Natural killer cell treated with Interleukin-12 subunit alpha and Interleukin-12 subunit beta and Interleukin-15 and Interleukin-18, amount 100 ng/mL, for 72 hours (primary cell): ENCODE measurements around the gene ATG7. TPM values are rescaled to one million over a fixed set of nuclear protein-coding genes. Genes with fewer than 3 reads are reported as not detected.
"Not testable (repeated sequence)": the region's sequence is repeated elsewhere in the genome, so short reads cannot be mapped to it uniquely, and the experiment has no call there.

Experiments
- ATAC-seq, 2 donors: fragments of 150-1000 bp; cut with Tn5 transposase in 1 of 2; sonication (Bioruptor Pico), chemical (Tn5 transposase) in 1 of 2; 2 replicates each; pipeline ENCODE4 v1.10.0; 2021
- DNase-seq: peaks from one replicate; pipeline ENCODE4 v3.0.0; 2022; ENCODE audit warnings: low spot score
- H3K27ac Mint-ChIP-seq, 2 donors: 1 replicate in 1 of 2; 2 replicates in 1 of 2; pipeline ENCODE4 v1.8.0; 2022; ENCODE audit warnings: mixed read lengths in 2 of 2, mild to moderate bottlenecking in 1 of 2, moderate library complexity in 1 of 2
- H3K27me3 Mint-ChIP-seq, 2 donors: 1 replicate in 1 of 2; 2 replicates in 1 of 2; pipeline ENCODE4 v1.8.0; 2022; ENCODE audit warnings: mixed read lengths in 2 of 2
- H3K36me3 Mint-ChIP-seq: one replicate; pipeline ENCODE4 v1.8.0; 2022; ENCODE audit warnings: mixed read lengths
- H3K4me1 Mint-ChIP-seq, 2 donors: 1 replicate in 1 of 2; 2 replicates in 1 of 2; pipeline ENCODE4 v1.8.0; 2022; ENCODE audit warnings: low read depth in 2 of 2, mixed read lengths in 2 of 2, mild to moderate bottlenecking in 1 of 2
- H3K4me3 Mint-ChIP-seq: one replicate; pipeline ENCODE4 v1.8.0; 2022; ENCODE audit warnings: mixed read lengths
- H3K9me3 Mint-ChIP-seq: 2 replicates; pipeline ENCODE4 v1.8.0; 2022; ENCODE audit warnings: mixed read lengths
- total RNA-seq, 2 donors: library from RNA; stranded (reverse); gene quantifications; one replicate each; pipeline ENCODE4 v1.2.3, GENCODE V29; 2022

The ATG7 gene
- total RNA-seq, 2 donors from 2014 or later: 45.0 to 79.9 TPM

DNA sequence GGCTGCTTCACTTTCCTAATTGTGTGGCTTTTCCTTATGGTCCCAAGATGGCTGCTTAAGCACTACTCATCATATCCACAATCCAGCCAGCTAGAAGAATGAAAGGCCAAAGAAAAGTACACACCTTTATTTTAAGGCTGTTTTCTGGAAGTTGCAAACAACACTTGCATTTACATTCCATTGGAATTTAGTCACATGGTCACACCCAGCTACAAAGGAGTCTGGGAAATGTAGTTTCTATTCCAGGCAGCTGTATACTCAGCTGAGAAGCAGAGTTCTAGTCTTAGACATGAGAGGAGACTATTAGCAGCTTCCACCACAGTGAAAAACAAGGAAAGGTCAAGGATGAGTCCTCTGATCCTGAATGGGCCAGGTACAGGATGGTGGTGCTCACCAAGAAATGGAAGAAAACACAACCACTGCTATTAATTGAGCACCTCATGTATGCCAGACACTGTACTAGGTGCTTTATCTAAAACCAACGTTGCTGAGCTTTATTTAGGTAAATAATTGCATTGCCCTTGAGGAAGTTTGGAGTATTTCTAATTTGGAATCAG is 28.0 kb upstream of the ATG7 start:
- ATAC-seq: no peak
- H3K36me3 Mint-ChIP-seq: peaks cover 3% of the 10 kb centered on the region
- H3K4me1 Mint-ChIP-seq: peaks cover 3 to 8% of the 10 kb centered on the region in 2 donors

DNA sequence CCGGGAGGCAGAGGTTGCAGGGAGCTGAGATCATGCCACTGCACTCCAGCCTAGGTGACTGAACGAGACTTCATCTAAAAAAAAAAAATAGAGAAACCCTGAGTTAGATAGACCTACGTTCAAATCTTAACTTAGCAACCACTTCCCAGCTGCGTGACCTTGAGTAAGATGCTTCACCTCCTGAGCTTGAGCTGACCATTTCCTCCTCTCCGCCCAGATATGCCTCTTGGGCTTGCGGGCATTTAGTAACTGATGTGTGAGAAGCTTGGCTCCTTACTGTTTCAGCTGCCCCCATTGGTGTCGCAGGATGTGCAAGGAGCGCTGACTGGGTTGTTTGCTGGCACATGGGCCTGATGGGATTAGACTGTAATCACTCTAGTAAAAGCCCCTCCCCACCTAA is 26.9 kb upstream of the ATG7 start:
- Mint-ChIP-seq H3K27ac (no peak overlapping the region), H3K27me3 (peaks cover 9 to 16% of the 10 kb centered on the region in 2 donors), H3K9me3 (no peaks in the 10 kb centered on the region), H3K4me1 (peaks cover 0 to 5% of the 10 kb centered on the region in 2 donors), H3K4me3 (no peak overlapping the region), H3K36me3 (no peaks in the 10 kb centered on the region)
- DNase-seq (no peak), ATAC-seq (peak in 1 of 2 donors; percentile 48)

More for the DNA sequence above, 28.0 kb upstream of the ATG7 start:
- peaks cover 9 to 16% of the 10 kb centered on the region in 2 donors for H3K27me3 Mint-ChIP-seq
- H3K27ac Mint-ChIP-seq: no peak overlapping the region
- H3K4me3 Mint-ChIP-seq: no peak overlapping the region
- no peak for DNase-seq
- H3K9me3 Mint-ChIP-seq: no peaks in the 10 kb centered on the region

GRCh38 chr3:11245827-11246662 is 26.2 kb upstream of the ATG7 start:
- no peak for ATAC-seq
- no peak for DNase-seq
- H3K4me1 Mint-ChIP-seq: no peaks in the 10 kb centered on the region
- H3K36me3 Mint-ChIP-seq: no peaks in the 10 kb centered on the region
- H3K9me3 Mint-ChIP-seq: no peaks in the 10 kb centered on the region
- peaks cover 4 to 8% of the 10 kb centered on the region in 2 donors for H3K27me3 Mint-ChIP-seq
- no peak overlapping the region for H3K4me3 Mint-ChIP-seq
- H3K27ac Mint-ChIP-seq: no peak overlapping the region

DNA sequence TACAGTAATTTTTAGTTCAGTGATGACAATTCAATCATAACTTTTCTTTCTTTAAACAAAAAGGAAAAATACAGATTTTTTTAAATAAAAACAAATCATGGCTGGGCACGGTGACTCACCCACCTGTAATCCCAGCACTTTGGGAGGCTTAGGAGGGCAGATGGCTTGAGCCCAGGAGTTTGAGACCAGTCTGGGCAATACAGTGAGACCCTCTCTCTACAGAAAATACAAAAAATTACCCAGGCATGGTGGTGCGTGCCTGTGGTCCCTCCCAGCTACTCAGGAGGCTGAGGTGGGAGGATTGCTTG is 25.6 kb upstream of the ATG7 start:
- DNase-seq (no peak), ATAC-seq (no peak)
- Mint-ChIP-seq H3K27me3 (peaks cover 4 to 8% of the 10 kb centered on the region in 2 donors), H3K4me1 (no peaks in the 10 kb centered on the region), H3K4me3 (no peak overlapping the region), H3K9me3 (no peaks in the 10 kb centered on the region), H3K36me3 (no peaks in the 10 kb centered on the region), H3K27ac (no peak overlapping the region)

DNA sequence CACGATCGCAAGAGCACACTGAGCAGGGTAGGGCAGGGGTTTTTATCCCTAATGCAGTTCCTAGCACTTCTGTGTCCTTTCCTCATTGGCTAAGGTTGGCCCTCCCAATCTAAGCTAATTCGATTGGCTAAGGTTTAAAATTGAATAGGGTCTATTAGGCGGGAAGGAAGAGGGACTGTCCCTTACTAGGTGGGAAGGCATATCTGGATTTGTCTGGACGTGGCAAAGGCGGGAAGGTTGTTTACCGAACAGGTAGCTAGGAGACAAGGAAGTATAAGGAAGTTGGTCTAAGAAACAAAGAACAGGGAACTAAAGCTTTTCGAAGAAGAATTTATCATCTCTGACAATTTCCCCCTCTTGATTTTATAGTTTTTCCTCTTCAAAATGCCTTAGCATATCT is 24.8 kb upstream of the ATG7 start:
- H3K9me3 Mint-ChIP-seq: no peaks in the 10 kb centered on the region
- no peak overlapping the region for H3K4me3 Mint-ChIP-seq
- no peak overlapping the region for H3K27ac Mint-ChIP-seq
- no peaks in the 10 kb centered on the region for H3K4me1 Mint-ChIP-seq
- ATAC-seq: no peak
- no peak for DNase-seq
- no peaks in the 10 kb centered on the region for H3K36me3 Mint-ChIP-seq
- H3K27me3 Mint-ChIP-seq: peaks cover 4 to 8% of the 10 kb centered on the region in 2 donors

- ATAC-seq (no peak), DNase-seq (no peak)
- Mint-ChIP-seq H3K27ac (no peak overlapping the region), H3K4me3 (no peak overlapping the region), H3K4me1 (no peaks in the 10 kb centered on the region), H3K36me3 (no peaks in the 10 kb centered on the region), H3K27me3 (peaks cover 2 to 5% of the 10 kb centered on the region in 2 donors), H3K9me3 (no peaks in the 10 kb centered on the region)
Observed at GRCh38 chr3:11248596-11248995, 23.6 kb upstream of the ATG7 start.

DNA sequence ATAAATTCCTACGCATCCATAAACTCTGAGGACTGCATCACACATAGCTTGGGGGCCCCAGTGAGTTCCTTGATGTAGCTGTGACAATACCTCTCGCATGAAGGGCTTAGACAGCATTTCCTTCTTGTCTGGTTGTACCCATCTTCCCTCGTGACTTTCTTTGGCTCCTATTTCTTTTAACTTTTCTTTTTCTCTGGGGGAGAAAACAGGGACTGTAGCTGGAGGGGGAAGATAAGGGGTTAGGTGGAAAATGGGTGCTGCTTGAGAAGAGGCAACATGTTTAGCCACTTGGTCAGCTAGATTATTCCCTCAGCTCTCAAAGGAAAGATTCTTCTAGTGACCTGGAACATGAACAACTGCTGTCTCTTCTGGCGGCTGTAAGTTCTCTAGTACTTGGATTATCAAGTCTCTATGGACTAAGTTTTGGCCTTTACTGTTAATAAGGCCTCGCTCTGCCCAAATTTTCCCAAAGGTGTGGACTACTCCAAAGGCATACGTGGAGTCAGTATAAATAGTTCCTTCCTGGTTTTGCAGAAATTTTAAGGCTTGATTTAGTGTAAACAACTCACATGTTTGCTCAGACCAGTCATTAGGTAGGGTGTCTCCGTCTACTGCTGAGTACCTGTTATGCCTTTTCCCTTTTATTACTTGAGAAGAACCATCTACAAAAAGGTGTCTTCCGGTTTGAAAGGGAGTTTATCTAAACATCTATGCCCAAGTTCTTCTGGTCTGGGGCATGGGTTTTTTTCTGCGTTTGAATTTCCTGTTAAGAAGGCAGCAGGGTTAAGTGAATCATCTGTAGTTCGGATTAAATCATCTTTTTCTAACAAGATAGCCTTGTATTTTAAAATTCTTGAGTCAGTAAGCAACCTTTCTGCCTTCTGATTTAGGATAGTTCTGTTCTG is 21.0 kb upstream of the ATG7 start:
- Mint-ChIP-seq H3K4me3 (no peak overlapping the region), H3K9me3 (no peaks in the 10 kb centered on the region), H3K27ac (no peak overlapping the region), H3K27me3 (peaks cover 8 to 18% of the 10 kb centered on the region in 2 donors), H3K36me3 (no peaks in the 10 kb centered on the region), H3K4me1 (no peaks in the 10 kb centered on the region)
- DNase-seq: no peak
- ATAC-seq: no peak

GRCh38 chr3:11251807-11252176 is 20.4 kb upstream of the ATG7 start:
- Mint-ChIP-seq H3K36me3 (no peaks in the 10 kb centered on the region), H3K27ac (no peak overlapping the region), H3K4me3 (no peak overlapping the region), H3K4me1 (no peaks in the 10 kb centered on the region), H3K9me3 (no peaks in the 10 kb centered on the region), H3K27me3 (peaks cover 8 to 19% of the 10 kb centered on the region in 2 donors)
- no peak for ATAC-seq
- no peak for DNase-seq

DNA sequence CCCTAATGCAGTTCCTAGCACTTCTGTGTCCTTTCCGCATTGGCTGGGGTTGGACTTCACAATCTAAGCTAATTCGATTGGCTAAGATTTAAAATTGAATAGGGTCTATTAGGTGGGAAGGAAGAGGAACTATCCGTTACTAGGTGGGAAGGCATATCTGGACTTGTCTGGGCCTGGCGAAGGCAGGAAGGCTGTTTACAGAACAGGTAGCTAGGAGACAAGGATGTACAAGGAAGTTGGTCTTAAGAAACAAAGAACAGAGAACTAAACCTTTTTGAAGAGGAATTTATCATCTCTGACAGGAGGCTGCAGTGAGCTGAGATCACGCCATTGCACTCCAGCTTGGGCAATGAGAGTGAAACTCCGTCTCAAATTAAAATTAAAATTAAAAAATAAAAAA is 17.3 kb upstream of the ATG7 start:
- H3K4me3 Mint-ChIP-seq: no peak overlapping the region
- H3K27ac Mint-ChIP-seq: no peak overlapping the region
- peaks cover 11 to 19% of the 10 kb centered on the region in 2 donors for H3K27me3 Mint-ChIP-seq
- no peak for ATAC-seq
- DNase-seq: no peak
- H3K36me3 Mint-ChIP-seq: no peaks in the 10 kb centered on the region
- H3K9me3 Mint-ChIP-seq: no peaks in the 10 kb centered on the region
- no peaks in the 10 kb centered on the region for H3K4me1 Mint-ChIP-seq

- not testable (repeated sequence) for H3K36me3 Mint-ChIP-seq, DNase-seq, H3K4me3 Mint-ChIP-seq, H3K4me1 Mint-ChIP-seq, H3K27ac Mint-ChIP-seq, H3K9me3 Mint-ChIP-seq, ATAC-seq
- H3K27me3 Mint-ChIP-seq: peaks cover 11 to 19% of the 10 kb centered on the region in 2 donors
Observed at GRCh38 chr3:11255537-11255936, 16.7 kb upstream of the ATG7 start.

DNA sequence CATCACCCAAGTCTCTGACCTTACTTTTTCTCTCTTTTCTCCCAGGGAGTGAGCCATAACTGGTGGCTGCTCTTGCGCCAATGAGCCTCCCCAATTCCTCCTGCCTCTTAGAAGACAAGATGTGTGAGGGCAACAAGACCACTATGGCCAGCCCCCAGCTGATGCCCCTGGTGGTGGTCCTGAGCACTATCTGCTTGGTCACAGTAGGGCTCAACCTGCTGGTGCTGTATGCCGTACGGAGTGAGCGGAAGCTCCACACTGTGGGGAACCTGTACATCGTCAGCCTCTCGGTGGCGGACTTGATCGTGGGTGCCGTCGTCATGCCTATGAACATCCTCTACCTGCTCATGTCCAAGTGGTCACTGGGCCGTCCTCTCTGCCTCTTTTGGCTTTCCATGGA is 13.2 kb upstream of the ATG7 start:
- Mint-ChIP-seq H3K27ac (no peak overlapping the region), H3K36me3 (no peaks in the 10 kb centered on the region), H3K27me3 (peaks cover 11 to 19% of the 10 kb centered on the region in 2 donors), H3K9me3 (no peaks in the 10 kb centered on the region), H3K4me1 (no peaks in the 10 kb centered on the region), H3K4me3 (no peak overlapping the region)
- DNase-seq (no peak), ATAC-seq (no peak)

GRCh38 chr3:11260460-11260859 is 11.7 kb upstream of the ATG7 start:
- Mint-ChIP-seq H3K4me1 (no peaks in the 10 kb centered on the region), H3K27ac (no peak overlapping the region), H3K27me3 (peaks cover 8 to 13% of the 10 kb centered on the region in 2 donors), H3K4me3 (no peak overlapping the region), H3K36me3 (no peaks in the 10 kb centered on the region), H3K9me3 (no peaks in the 10 kb centered on the region)
- no peak for ATAC-seq
- no peak for DNase-seq

DNA sequence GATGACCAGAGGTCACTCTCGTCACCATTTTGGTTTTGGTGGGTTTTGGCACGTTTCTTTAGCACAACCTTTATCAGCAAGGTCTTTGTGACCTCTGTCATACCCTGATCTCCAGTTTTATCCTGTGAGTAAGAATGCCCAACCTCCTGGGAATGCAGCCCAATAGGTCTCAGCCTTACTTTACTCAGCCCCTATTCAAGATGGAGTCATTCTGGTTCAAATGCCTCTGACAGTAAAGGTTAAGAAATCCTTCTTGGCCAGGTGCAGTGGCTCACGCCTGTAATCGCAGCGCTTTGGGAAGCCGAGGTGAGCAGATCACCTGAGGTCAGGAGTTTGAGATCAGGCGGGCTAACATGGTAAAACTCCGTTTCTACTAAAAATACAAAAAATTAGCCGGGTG is 3.2 kb upstream of the ATG7 start:
- no peak for ATAC-seq
- no peaks in the 10 kb centered on the region for H3K9me3 Mint-ChIP-seq

More for the DNA sequence above, 3.2 kb upstream of the ATG7 start:
- no peak overlapping the region for H3K4me3 Mint-ChIP-seq
- H3K36me3 Mint-ChIP-seq: no peaks in the 10 kb centered on the region
- DNase-seq: no peak
- H3K27me3 Mint-ChIP-seq: peaks cover 5 to 13% of the 10 kb centered on the region in 2 donors
- H3K27ac Mint-ChIP-seq: no peak overlapping the region
- H3K4me1 Mint-ChIP-seq: peaks cover 17 to 19% of the 10 kb centered on the region in 2 donors
